HG02571 (cell line): ENCODE results near the gene HELZ.
"Not testable (repeated sequence)": the region's sequence is repeated elsewhere in the genome, so short reads cannot be mapped to it uniquely, and the experiment has no call there.

Experiments
- ATAC-seq: cut with Tn5 transposase; IDR thresholded peaks from one replicate; pipeline ENCODE4 v1.9.1; 2021; ENCODE audit warnings: mild to moderate bottlenecking, moderate library complexity; ENCODE audit not compliant: unreplicated experiment

Gene HELZ

GRCh38 chr17:67054608-67055007 lies 190.4 kb downstream of the HELZ start:
- no peak for ATAC-seq

- no peak for ATAC-seq
Observed at GRCh38 chr17:67054011-67054591, 190.9 kb downstream of the HELZ start.

GRCh38 chr17:67053438-67054000 lies 191.5 kb downstream of the HELZ start:
- no peak for ATAC-seq

GRCh38 chr17:67052720-67053437 lies 192.1 kb downstream of the HELZ start:
- no peak for ATAC-seq

- ATAC-seq, result no peak
Observed at GRCh38 chr17:67051837-67052236, 193.2 kb downstream of the HELZ start.

GRCh38 chr17:67051155-67051538 lies 193.8 kb downstream of the HELZ start:
- ATAC-seq, result no peak

- ATAC-seq, result no peak
Observed at GRCh38 chr17:67050471-67051154, 194.4 kb downstream of the HELZ start.

GRCh38 chr17:67050066-67050465 lies 194.9 kb downstream of the HELZ start:
- no peak for ATAC-seq

- no peak for ATAC-seq
Observed at GRCh38 chr17:67049025-67049739, 195.8 kb downstream of the HELZ start.

- ATAC-seq, result no peak
Observed at GRCh38 chr17:67047382-67047781, 197.6 kb downstream of the HELZ start.

- ATAC-seq, result no peak
Observed at GRCh38 chr17:67046398-67046797, 198.6 kb downstream of the HELZ start.

- ATAC-seq, result no peak
Observed at GRCh38 chr17:67044940-67045339, 200.1 kb downstream of the HELZ start.

GRCh38 chr17:67044016-67044772 lies 200.8 kb downstream of the HELZ start, which contains the start of gene CACNG1:
Gene CACNG1 (plus strand): TSS chr17:67044554. CDS start chr17:67044661, 107 bp downstream.
- no peak for ATAC-seq

GRCh38 chr17:67043283-67043682 lies 201.7 kb downstream of the HELZ start:
- ATAC-seq, result no peak

GRCh38 chr17:67041941-67042899 lies 202.8 kb downstream of the HELZ start:
- ATAC-seq, result no peak

- no peak for ATAC-seq
Observed at GRCh38 chr17:67041531-67041930, 203.5 kb downstream of the HELZ start.

- ATAC-seq, result not testable (repeated sequence)
Observed at GRCh38 chr17:67041119-67041518, 203.9 kb downstream of the HELZ start.

GRCh38 chr17:67040652-67041051 lies 204.3 kb downstream of the HELZ start:
- no peak for ATAC-seq

- no peak for ATAC-seq
Observed at GRCh38 chr17:67038861-67039365, 206.1 kb downstream of the HELZ start.
